Purkinje cell (primary cell): ENCODE data around the gene EYA4. TPM values are rescaled to one million over a fixed set of nuclear protein-coding genes. Genes with fewer than 3 reads are reported as not detected.

Experiments
- polyA plus RNA-seq: library from polyadenylated mRNA; unstranded; fragments of >200 nt; fragmentation: Nextera tagmentation; gene quantifications from 2 replicates; pipeline ENCODE4 v1.2.1, GENCODE V29; 2014

The EYA4 gene
- polyA plus RNA-seq: not detected in 2 replicates

GRCh38 chr6:133241086-133241900, at the start of gene EYA4:
Gene EYA4 (plus strand): TSS chr6:133241357. CDS start chr6:133274781, 33,424 bp downstream.

